K562 (cell line): ENCODE results near the gene SLAIN2. TPM values are rescaled to one million over a fixed set of nuclear protein-coding genes. Genes with fewer than 3 reads are reported as not detected.

ENCODE experiments used
- BACH1 ChIP-seq: fragments of 200-800 bp; sonication (Bioruptor generic); IDR thresholded peaks from 2 replicates; pipeline ENCODE4 v1.6.1; 2016; ENCODE audit warnings: missing genetic modification characterization, missing compliant biosample characterization
- BCOR ChIP-seq: fragments of 450-650 bp; IDR thresholded peaks from 2 replicates; pipeline ENCODE4 v1.6.1; 2016
- HINFP ChIP-seq: fragments of 450-650 bp; conservative IDR thresholded peaks from 2 replicates; pipeline ENCODE4 v1.6.1; 2016; ENCODE audit warnings: missing genetic modification characterization, low read depth, mild to moderate bottlenecking, control low read depth, missing compliant biosample characterization
- MAFG ChIP-seq: fragments of 450-650 bp; conservative IDR thresholded peaks from 2 replicates; pipeline ENCODE4 v1.6.1; 2016; ENCODE audit warnings: missing genetic modification characterization, missing compliant biosample characterization
- NRF1 ChIP-seq, 2 experiments: fragments of 450-650 bp; IDR thresholded peaks in 1 of 2; conservative IDR thresholded peaks in 1 of 2; 2 replicates each; pipeline ENCODE4 v1.6.1; 2014; ENCODE audit warnings: mild to moderate bottlenecking in 2 of 2
- PTTG1 ChIP-seq: fragments of 450-650 bp; IDR thresholded peaks from 2 replicates; pipeline ENCODE4 v1.6.1; 2016; ENCODE audit warnings: low read depth, mild to moderate bottlenecking, missing genetic modification characterization, missing compliant biosample characterization
- RFX7 ChIP-seq: fragments of 250-450 bp; sonication (Bioruptor Pico); IDR thresholded peaks from 2 replicates; pipeline ENCODE4 v1.5.1; 2021; ENCODE audit warnings: mild to moderate bottlenecking
- SMARCA4 ChIP-seq: fragments of 450-650 bp; IDR thresholded peaks from 2 replicates; pipeline ENCODE4 v1.6.1; 2016
- SRSF7 ChIP-seq: fragments of 200-400 bp; formaldehyde crosslinking; optimal IDR thresholded peaks from 2 replicates; pipeline ENCODE3; 2017; ENCODE audit warnings: mild to moderate bottlenecking, low read depth, low read length
- TAF7 ChIP-seq: fragments of 450-650 bp; IDR thresholded peaks from 2 replicates; pipeline ENCODE4 v1.6.1; 2016; ENCODE audit warnings: missing genetic modification characterization, missing compliant biosample characterization
- VEZF1 ChIP-seq: fragments of 200-800 bp; sonication (Bioruptor generic); IDR thresholded peaks from 2 replicates; pipeline ENCODE4 v1.6.1; 2017; ENCODE audit warnings: missing genetic modification characterization, missing compliant biosample characterization
- ZNF263 ChIP-seq: sonication (generic); formaldehyde crosslinking; IDR thresholded peaks from 2 replicates; pipeline ENCODE4 v1.8.0; 2022; ENCODE audit warnings: mild to moderate bottlenecking, missing genetic modification reagents, borderline replicate concordance
- ZNF507 ChIP-seq: conservative IDR thresholded peaks from 2 replicates; pipeline ENCODE4 v1.6.1; 2017; ENCODE audit warnings: missing genetic modification characterization, missing compliant biosample characterization
- ZNF512 ChIP-seq: IDR thresholded peaks from 2 replicates; pipeline ENCODE4 v1.6.1; 2016; ENCODE audit warnings: missing genetic modification characterization, missing compliant biosample characterization
- polyA plus RNA-seq, 8 experiments: library from polyadenylated mRNA; depleted of rRNA in 4 of 8; stranded (reverse) in 5 of 8; unstranded in 3 of 8; fragments of >200 nt; fragmentation: Nextera tagmentation in 2 of 8; fragmentation: Illumina TruSeq in 1 of 8; extraction: Ambion mirVana in 2 of 8; extraction: Trizol in 1 of 8; gene quantifications; 2 replicates each; pipeline versions ENCODE4 v1.2.1 to v1.2.3, GENCODE V29; 2011 to 2014; ENCODE audit warnings: inconsistent platforms in 1 of 8, missing spikeins in 1 of 8
- total RNA-seq, 7 experiments: library from RNA; depleted of rRNA in 6 of 7; stranded (reverse); fragments of >200 nt in 6 of 7; fragmentation: Illumina TruSeq in 2 of 7; extraction: Trizol in 2 of 7; gene quantifications; 2 replicates each; pipeline versions ENCODE4 v1.2.1 to v1.2.3, GENCODE V29; 2011 to 2021; ENCODE audit warnings: low replicate concordance in 1 of 7
- TF ChIP-seq, protein P1 (sequence below): fragments of 450-650 bp; IDR thresholded peaks from 2 replicates; pipeline ENCODE4 v1.6.1; 2016; ENCODE audit warnings: mild to moderate bottlenecking
- TF ChIP-seq, protein P2 (sequence below), 2 experiments: fragments of 450-650 bp; conservative IDR thresholded peaks; 2 replicates each; pipeline ENCODE4 v1.6.1; 2017; ENCODE audit warnings: mild to moderate bottlenecking in 2 of 2, moderate library complexity in 2 of 2
- TF ChIP-seq, protein P3 (sequence below), 2 experiments: fragments of 450-650 bp; IDR thresholded peaks; 2 replicates each; pipeline ENCODE4 v1.6.1; 2016

Gene SLAIN2
- total and polyA plus RNA-seq, 9 of the 15 experiments (the other 6 are each of a cell fraction or from before 2014, with no cell fraction given), result 3.5 to 116 (median 35.0) TPM

- TF ChIP-seq, protein P1, sequence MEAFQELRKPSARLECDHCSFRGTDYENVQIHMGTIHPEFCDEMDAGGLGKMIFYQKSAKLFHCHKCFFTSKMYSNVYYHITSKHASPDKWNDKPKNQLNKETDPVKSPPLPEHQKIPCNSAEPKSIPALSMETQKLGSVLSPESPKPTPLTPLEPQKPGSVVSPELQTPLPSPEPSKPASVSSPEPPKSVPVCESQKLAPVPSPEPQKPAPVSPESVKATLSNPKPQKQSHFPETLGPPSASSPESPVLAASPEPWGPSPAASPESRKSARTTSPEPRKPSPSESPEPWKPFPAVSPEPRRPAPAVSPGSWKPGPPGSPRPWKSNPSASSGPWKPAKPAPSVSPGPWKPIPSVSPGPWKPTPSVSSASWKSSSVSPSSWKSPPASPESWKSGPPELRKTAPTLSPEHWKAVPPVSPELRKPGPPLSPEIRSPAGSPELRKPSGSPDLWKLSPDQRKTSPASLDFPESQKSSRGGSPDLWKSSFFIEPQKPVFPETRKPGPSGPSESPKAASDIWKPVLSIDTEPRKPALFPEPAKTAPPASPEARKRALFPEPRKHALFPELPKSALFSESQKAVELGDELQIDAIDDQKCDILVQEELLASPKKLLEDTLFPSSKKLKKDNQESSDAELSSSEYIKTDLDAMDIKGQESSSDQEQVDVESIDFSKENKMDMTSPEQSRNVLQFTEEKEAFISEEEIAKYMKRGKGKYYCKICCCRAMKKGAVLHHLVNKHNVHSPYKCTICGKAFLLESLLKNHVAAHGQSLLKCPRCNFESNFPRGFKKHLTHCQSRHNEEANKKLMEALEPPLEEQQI, result peak; percentile 29; the same call in 1 of the 2 replicates
- peak; percentile 52 for TF ChIP-seq SMARCA4
- TF ChIP-seq ZNF507, result no peak
- no peak for TF ChIP-seq PTTG1 (tag)
- no peak for TF ChIP-seq BCOR
- 0 out of 2 replicates have a peak, but pooled peaks have one; percentile 22 for TF ChIP-seq ZNF512 (tag)
- TF ChIP-seq VEZF1 (CRISPR knock-in tag), result no peak
- TF ChIP-seq HINFP (tag), result no peak
- TF ChIP-seq SRSF7, result no peak
- TF ChIP-seq BACH1 (tag), result peak; percentile 72; the same call in 1 of the 2 replicates
- TF ChIP-seq RFX7 (CRISPR knock-in tag), result no peak
- TF ChIP-seq, protein P2, sequence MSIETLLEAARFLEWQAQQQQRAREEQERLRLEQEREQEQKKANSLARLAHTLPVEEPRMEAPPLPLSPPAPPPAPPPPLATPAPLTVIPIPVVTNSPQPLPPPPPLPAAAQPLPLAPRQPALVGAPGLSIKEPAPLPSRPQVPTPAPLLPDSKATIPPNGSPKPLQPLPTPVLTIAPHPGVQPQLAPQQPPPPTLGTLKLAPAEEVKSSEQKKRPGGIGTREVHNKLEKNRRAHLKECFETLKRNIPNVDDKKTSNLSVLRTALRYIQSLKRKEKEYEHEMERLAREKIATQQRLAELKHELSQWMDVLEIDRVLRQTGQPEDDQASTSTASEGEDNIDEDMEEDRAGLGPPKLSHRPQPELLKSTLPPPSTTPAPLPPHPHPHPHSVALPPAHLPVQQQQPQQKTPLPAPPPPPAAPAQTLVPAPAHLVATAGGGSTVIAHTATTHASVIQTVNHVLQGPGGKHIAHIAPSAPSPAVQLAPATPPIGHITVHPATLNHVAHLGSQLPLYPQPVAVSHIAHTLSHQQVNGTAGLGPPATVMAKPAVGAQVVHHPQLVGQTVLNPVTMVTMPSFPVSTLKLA (conservative IDR thresholded peaks at IDR 0.05), result no peak
- TF ChIP-seq, protein P3, sequence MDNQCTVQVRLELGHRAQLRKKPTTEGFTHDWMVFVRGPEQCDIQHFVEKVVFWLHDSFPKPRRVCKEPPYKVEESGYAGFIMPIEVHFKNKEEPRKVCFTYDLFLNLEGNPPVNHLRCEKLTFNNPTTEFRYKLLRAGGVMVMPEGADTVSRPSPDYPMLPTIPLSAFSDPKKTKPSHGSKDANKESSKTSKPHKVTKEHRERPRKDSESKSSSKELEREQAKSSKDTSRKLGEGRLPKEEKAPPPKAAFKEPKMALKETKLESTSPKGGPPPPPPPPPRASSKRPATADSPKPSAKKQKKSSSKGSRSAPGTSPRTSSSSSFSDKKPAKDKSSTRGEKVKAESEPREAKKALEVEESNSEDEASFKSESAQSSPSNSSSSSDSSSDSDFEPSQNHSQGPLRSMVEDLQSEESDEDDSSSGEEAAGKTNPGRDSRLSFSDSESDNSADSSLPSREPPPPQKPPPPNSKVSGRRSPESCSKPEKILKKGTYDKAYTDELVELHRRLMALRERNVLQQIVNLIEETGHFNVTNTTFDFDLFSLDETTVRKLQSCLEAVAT (IDR thresholded peaks at IDR 0.05), result 0 out of 4 replicates have a peak, but pooled peaks of 1 of the 2 experiments have one; percentile 34
- no peak for TF ChIP-seq TAF7
- TF ChIP-seq NRF1 (conservative IDR thresholded peaks at IDR 0.05 in 1 of 2, IDR thresholded peaks at IDR 0.05 in 1 of 2), result no peak
- TF ChIP-seq ZNF263, result no peak
- no peak for TF ChIP-seq MAFG (tag)
Observed at GRCh38 chr4:48340276-48340964, 909 bp upstream of the SLAIN2 start (continued).
